Sigmoid colon (tissue), 4 donors: Measurements from ENCODE around the gene VAT1L.

Source experiments
- CTCF ChIP-seq, 4 experiments: fragments of 450-650 bp in 3 of 4; fragments of 200-600 bp in 1 of 4; IDR thresholded peaks; one replicate each; pipeline ENCODE4 v1.5.1; 2016 to 2019; ENCODE audit warnings: antibody characterized with exemption in 4 of 4, mild to moderate bottlenecking in 3 of 4, moderate library complexity in 2 of 4
- EP300 ChIP-seq, 4 donors: sonication (generic); formaldehyde crosslinking; IDR thresholded peaks; one replicate each; pipeline ENCODE4 v1.6.1; 2017; ENCODE audit warnings: antibody characterized with exemption in 4 of 4
- POLR2A ChIP-seq, 2 donors: fragments of 450-650 bp; IDR thresholded peaks; one replicate each; pipeline ENCODE4 v1.6.1; 2016; ENCODE audit warnings: antibody characterized with exemption in 2 of 2, mild to moderate bottlenecking in 2 of 2, moderate library complexity in 2 of 2
- POLR2AphosphoS5 ChIP-seq, 4 donors: sonication (generic); formaldehyde crosslinking; IDR thresholded peaks; one replicate each; pipeline ENCODE4 v1.6.1; 2017; ENCODE audit warnings: antibody characterized with exemption in 4 of 4

DNA sequence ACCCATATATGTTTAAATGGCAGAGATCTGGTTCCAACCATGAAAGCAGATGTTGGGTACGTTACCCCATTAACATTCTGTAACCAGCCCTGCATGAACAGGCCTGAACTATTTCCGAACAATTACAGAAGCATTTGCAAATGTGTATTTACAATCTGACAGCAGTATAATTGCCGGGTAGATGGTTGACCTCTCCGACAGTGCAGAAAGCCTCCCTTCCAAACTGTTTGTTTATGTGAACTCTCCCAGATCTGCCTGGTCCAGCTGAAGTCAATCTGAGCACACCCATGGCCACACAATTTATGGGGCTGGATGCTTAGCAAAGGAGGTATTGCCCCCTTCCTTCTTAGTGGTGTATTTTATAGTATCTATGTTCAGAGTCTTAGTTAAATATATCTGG is 44.2 kb upstream of the VAT1L start:
- TF ChIP-seq CTCF (IDR thresholded peaks at IDR 0.05) = no peak
- no peak for TF ChIP-seq POLR2A (IDR thresholded peaks at IDR 0.05)
- no peak for TF ChIP-seq POLR2AphosphoS5 (IDR thresholded peaks at IDR 0.05)
- TF ChIP-seq EP300 (IDR thresholded peaks at IDR 0.05) = no peak
